Measurements from ENCODE around the gene RAVER1. TPM values are rescaled to one million over a fixed set of nuclear protein-coding genes. Genes with fewer than 3 reads are reported as not detected.
A peak's percentile ranks its signal among the peaks of the same experiment; 100 is the strongest.

The RAVER1 gene
- total RNA-seq, 1 experiment from 2014 or later = 86.9 TPM

- TF ChIP-seq ATF2 (CRISPR knock-in tag; IDR thresholded peaks at IDR 0.05; ENCODE audit: borderline replicate concordance, low read depth) (no peak), ERG (CRISPR knock-in tag; IDR thresholded peaks at IDR 0.05) (no peak), JUN (CRISPR knock-in tag; IDR thresholded peaks at IDR 0.05) (no peak), FOXK1 (CRISPR knock-in tag; IDR thresholded peaks at IDR 0.05) (peak; percentile 62; the same call in 1 of the 2 replicates), MAX (CRISPR knock-in tag; IDR thresholded peaks at IDR 0.05) (peak; percentile 70), HMGA2 (CRISPR knock-in tag; IDR thresholded peaks at IDR 0.05) (no peak), ATF1 (CRISPR knock-in tag; IDR thresholded peaks at IDR 0.05) (no peak), ZMAT4 (CRISPR knock-in tag; IDR thresholded peaks at IDR 0.05) (no peak), USF1 (CRISPR knock-in tag; IDR thresholded peaks at IDR 0.05) (peak; percentile 98), ZNF263 (CRISPR knock-in tag; IDR thresholded peaks at IDR 0.05; ENCODE audit: low read depth) (no peak), GABPB1 (CRISPR knock-in tag; IDR thresholded peaks at IDR 0.05) (peak; percentile 12; the same call in 1 of the 2 replicates), HMGXB4 (CRISPR knock-in tag; IDR thresholded peaks at IDR 0.05) (peak; percentile 78), SP1 (CRISPR knock-in tag; conservative IDR thresholded peaks at IDR 0.05) (peak; percentile 60; the same call in 1 of the 2 replicates), RORB (CRISPR knock-in tag; IDR thresholded peaks at IDR 0.05) (no peak), ZNF416 (CRISPR knock-in tag; IDR thresholded peaks at IDR 0.05) (peak; percentile 60; the same call in 1 of the 2 replicates), FOXP1 (CRISPR knock-in tag; IDR thresholded peaks at IDR 0.05; ENCODE audit: borderline replicate concordance) (0 out of 2 replicates have a peak, but pooled peaks have one; percentile 12), ZBTB21 (CRISPR knock-in tag; IDR thresholded peaks at IDR 0.05; ENCODE audit: borderline replicate concordance) (no peak), OVOL2 (CRISPR knock-in tag; IDR thresholded peaks at IDR 0.05; ENCODE audit: borderline replicate concordance) (no peak), USF2 (CRISPR knock-in tag; IDR thresholded peaks at IDR 0.05) (peak; percentile 98), JAZF1 (CRISPR knock-in tag; IDR thresholded peaks at IDR 0.05) (no peak), MYBL2 (CRISPR knock-in tag; IDR thresholded peaks at IDR 0.05) (no peak), PREB (CRISPR knock-in tag; IDR thresholded peaks at IDR 0.05; ENCODE audit: borderline replicate concordance) (no peak), CTCF (IDR thresholded peaks at IDR 0.05) (no peak), ZNF219 (CRISPR knock-in tag; IDR thresholded peaks at IDR 0.05; ENCODE audit: borderline replicate concordance) (no peak), FOXP4 (CRISPR knock-in tag; IDR thresholded peaks at IDR 0.05) (no peak)
These were observed 17.8 kb downstream of the RAVER1 start, which contains the start of gene FDX2 (continued) for GRCh38 chr19:10315335-10316214.

All from WTC11 (cell line).